ENCODE measurements around the gene PROSER3.

GRCh38 chr19:35777086-35777841, 19.3 kb downstream of the PROSER3 start:
- TF ChIP-seq POLR2A (IDR thresholded peaks at IDR 0.05): no peak
- TF ChIP-seq CTCF (IDR thresholded peaks at IDR 0.05): no peak

Measured in adrenal gland (tissue), 5 donors.